SK-N-SH (cell line): ENCODE results near the gene PLEKHH1.

ENCODE experiments used
- CTCF ChIP-seq: fragments of 200-600 bp; sonication (generic); IDR thresholded peaks from 2 replicates; pipeline ENCODE4 v1.6.1; 2017; ENCODE audit warnings: antibody characterized with exemption, mild to moderate bottlenecking, moderate library complexity
- ELF1 ChIP-seq: IDR thresholded peaks from 2 replicates; pipeline ENCODE4 v1.4.0; 2012
- EP300 ChIP-seq, 2 experiments: IDR thresholded peaks; 2 replicates each; pipeline versions ENCODE4 v1.4.0 to v1.6.1; 2012; ENCODE audit warnings: borderline replicate concordance in 1 of 2, low read depth in 1 of 2, low read length in 1 of 2
- FOXM1 ChIP-seq: IDR thresholded peaks from 2 replicates; pipeline ENCODE4 v1.4.0; 2012; ENCODE audit warnings: low read depth, mild to moderate bottlenecking
- GATA2 ChIP-seq: sonication (generic); formaldehyde crosslinking; IDR thresholded peaks from 2 replicates; pipeline ENCODE4 v1.5.0; 2020; ENCODE audit warnings: mild to moderate bottlenecking, missing genetic modification reagents
- MAX ChIP-seq: IDR thresholded peaks from 2 replicates; pipeline ENCODE4 v1.4.0; 2012; ENCODE audit warnings: low read depth
- RAD21 ChIP-seq: IDR thresholded peaks from 2 replicates; pipeline ENCODE4 v1.6.1; 2012; ENCODE audit warnings: mild to moderate bottlenecking, low read length
- RCOR1 ChIP-seq: fragments of 150-350 bp; IDR thresholded peaks from 2 replicates; pipeline ENCODE4 v1.6.1; 2017; ENCODE audit warnings: antibody characterized with exemption, low read length
- RFX5 ChIP-seq: IDR thresholded peaks from 2 replicates; pipeline ENCODE4 v1.6.1; 2012; ENCODE audit warnings: mild to moderate bottlenecking, improper control_type of control experiment, low read length
- SIN3A ChIP-seq: IDR thresholded peaks from 2 replicates; pipeline ENCODE4 v1.6.1; 2012; ENCODE audit warnings: low read depth, mild to moderate bottlenecking, low read length, moderate library complexity, borderline replicate concordance
- USF2 ChIP-seq: fragments of 150-350 bp; IDR thresholded peaks from 2 replicates; pipeline ENCODE4 v1.6.1; 2017; ENCODE audit warnings: antibody characterized with exemption, low read length, low read depth, borderline replicate concordance

GRCh38 chr14:67505254-67505653 lies 27.8 kb upstream of the PLEKHH1 start:
- no peak for TF ChIP-seq CTCF
- TF ChIP-seq RAD21: no peak
- TF ChIP-seq USF2: no peak
- no peak for TF ChIP-seq FOXM1
- TF ChIP-seq GATA2 (CRISPR knock-in tag): no peak
- no peak for TF ChIP-seq MAX
- no peak for TF ChIP-seq ELF1
- no peak for TF ChIP-seq EP300 (IDR thresholded peaks at IDR 0.05; ENCODE audit: borderline replicate concordance in 1 of 2, low read depth in 1 of 2, low read length in 1 of 2)
- no peak for TF ChIP-seq RFX5
- no peak for TF ChIP-seq RCOR1
- no peak for TF ChIP-seq SIN3A
